HG03558 (cell line): Measurements from ENCODE around the gene HOXD8.

Experiments used
- ATAC-seq: cut with Tn5 transposase; IDR thresholded peaks from one replicate; pipeline ENCODE4 v1.9.1; 2021; ENCODE audit warnings: moderate number of reproducible peaks; ENCODE audit not compliant: unreplicated experiment; ENCODE audit errors: extremely low read depth

Gene HOXD8

GRCh38 chr2:176128982-176129796, at the start of gene HOXD8:
Gene HOXD8, plus strand, starts transcription at chr2:176129705. Its CDS starts 662 bp downstream, at chr2:176130367.
- no peak for ATAC-seq

DNA sequence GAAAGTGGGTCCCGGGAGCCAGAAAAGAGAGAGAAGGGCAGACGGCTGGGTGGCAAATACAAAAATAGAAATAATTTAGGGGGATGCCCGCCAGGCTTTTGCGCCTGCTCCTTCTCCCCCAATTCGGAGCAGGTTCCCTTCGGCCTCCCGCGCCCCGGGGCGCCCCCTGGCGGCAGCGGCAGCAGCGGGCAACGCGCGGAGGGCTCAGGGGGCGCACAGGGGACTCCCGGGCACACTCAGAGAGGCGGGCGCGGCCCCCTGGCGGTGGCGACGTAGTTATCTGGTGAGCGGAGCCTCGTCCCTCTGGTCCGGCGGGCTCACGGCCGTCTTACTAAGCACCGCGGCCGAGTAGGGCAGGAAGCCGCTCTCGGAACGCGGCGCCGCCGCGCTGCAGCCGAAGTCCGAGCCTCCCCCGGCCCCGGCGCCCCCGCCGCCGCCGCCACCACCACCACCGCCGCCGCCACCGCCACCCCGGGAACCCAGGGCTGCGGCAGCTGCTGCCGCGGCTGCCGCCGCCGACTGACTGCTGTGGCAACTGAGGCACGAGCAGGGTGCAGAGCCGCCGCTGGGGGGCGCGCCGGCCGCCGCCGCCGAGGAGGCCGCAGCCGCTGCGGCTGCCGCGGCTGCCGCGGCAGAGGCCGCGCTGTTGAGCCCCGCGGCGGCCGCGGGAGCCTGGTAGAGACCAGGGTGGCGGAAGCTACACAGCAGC, 49.5 kb upstream of the HOXD8 start:
- ATAC-seq = no peak

DNA sequence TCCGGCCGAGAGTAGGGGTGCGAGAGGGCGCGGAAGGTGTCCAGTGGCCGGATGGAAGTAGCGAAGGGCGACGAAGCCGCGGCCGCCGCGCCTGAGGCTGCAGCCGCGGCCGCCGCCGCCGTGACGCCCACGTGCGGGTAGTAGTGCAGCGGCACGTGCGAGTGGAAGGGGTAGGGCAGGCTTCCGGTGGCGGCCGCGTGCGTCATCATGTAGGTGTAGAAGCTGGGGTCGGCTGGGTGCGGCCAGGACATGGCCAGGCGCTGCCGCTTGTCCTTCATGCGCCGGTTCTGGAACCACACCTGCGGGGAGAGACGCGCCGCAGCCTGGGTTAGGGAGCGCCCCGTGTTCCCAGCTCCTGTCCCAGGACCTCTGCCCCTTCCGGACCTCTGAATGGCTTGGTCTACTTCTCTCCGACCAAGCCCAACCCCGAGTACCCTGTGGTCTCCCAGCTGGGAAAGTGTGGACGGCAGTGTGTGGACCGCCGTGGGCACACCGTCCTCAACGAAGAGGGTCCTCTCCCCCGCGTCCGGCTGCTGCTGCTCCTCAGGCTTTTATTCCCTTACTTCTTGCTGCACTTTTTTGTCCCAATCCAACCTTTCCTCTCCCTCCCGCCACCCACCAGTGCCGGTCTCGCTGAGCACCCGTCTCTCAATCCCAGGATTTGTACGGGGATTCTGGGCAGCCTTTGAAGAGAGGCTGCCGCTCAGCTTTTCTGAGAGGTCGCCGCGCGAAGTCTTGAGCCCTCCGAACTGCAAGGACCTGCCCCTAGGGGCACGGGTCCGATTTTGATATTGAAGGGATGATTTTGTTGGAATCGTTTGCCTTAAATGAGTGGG, 48.7 kb upstream of the HOXD8 start:
- ATAC-seq = no peak

DNA sequence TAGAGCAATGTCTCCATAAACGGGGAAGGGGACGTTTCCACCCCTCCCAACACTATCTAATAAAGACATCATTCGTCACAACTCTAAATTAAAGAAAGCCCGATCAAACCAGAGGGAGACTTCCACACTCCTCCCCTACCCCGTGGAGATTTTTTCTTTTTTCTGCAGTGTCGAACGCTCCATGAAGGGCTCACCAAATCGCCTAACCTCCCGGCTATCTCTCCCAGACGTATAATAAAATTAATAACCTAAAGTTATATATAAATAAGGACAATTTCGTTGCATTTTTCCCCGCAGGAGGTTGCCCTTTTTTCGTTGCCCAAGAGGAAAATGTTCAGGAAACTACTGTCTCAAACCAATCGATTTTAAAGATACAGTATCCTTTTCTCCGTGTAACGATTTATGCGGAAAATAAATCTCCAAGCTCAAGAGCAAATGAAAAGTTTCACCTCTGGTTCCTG, 48.1 kb upstream of the HOXD8 start:
- ATAC-seq = no peak

DNA sequence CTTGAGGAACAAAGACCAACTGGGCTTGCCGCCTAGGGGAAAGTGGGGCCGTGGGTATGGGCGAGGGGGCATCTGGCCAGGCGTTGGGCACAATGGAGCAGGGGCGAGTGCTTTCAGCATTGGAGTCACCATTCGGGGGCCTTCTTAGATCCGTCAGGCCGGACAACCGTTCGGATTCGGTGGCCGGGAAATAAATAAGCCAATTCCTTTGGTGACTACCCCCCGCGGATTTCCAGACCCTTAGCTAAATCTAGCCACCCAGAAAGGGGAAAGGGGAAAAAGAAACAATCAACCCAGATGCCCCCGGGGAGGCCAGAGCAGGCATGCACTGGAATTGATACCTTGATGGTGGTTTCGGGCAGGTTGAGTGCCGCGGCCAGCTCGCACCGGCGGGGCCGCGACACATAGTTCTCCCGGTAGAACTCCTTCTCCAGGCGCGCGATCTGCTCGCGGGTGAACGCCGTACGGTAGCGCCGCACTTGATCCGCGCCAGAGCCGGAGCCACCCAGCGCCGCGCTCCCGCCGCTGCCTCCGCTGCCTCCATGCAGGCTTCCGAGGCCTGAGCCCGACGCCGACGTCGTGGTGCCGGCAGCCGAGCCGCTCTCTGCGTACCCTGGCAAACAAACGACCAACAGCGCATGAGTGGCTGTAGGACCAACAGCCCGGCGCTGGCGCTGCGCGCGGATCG, 47.5 kb upstream of the HOXD8 start:
- ATAC-seq = no peak

- ATAC-seq = no peak
Measured at GRCh38 chr2:176082525-176082823, 47.0 kb upstream of the HOXD8 start.

DNA sequence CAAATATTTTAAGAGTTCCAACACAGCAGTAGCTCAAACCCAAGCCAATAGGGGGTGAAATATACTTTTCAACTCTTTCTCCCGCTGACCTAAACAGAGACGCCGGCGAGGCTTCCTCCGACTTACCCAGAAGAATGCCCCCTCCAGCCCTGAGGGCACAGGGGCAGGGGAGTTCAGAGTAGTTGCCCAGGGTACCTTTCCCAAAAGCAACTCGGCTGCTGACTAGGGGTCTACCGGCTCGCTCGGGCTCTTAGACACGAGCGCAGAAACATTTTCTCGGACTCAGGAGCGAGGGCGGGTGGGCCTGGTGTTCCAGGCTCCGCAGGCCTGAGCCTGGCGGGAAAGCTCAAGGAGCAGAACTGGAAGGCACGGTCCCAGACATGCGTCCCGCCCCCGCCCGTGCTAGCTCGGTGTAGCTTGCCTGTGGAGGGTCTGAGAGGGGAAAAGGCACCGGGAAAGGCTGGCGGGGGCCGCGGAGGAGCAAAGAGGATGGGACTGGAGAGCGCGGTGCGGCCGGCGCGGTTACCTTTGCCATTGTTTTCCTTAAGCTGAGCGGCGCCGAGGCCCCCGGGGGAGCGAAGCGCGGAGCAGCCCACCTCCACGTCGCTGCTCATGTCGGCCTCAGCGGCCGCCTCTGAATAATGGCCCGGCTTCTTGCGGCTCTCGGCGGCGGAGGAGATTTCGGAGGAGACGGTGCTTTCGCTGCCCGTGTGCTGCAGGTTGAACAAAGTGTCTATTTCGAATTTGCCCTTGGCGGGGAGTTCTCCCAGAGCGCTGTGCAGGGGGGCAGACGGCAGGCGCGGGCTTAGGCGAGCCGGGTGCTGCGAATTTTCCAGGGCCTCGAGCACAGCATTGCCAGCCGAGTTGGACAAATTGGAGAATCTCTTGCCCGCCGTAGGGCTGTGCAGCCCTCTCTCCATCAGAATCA, 46.4 kb upstream of the HOXD8 start:
- ATAC-seq = no peak

- no peak for ATAC-seq
Measured at GRCh38 chr2:176083796-176084261, 45.7 kb upstream of the HOXD8 start, which contains the start of gene EVX2. Gene EVX2, minus strand, starts transcription at chr2:176083962. Its CDS starts 186 bp downstream, at chr2:176083776.

DNA sequence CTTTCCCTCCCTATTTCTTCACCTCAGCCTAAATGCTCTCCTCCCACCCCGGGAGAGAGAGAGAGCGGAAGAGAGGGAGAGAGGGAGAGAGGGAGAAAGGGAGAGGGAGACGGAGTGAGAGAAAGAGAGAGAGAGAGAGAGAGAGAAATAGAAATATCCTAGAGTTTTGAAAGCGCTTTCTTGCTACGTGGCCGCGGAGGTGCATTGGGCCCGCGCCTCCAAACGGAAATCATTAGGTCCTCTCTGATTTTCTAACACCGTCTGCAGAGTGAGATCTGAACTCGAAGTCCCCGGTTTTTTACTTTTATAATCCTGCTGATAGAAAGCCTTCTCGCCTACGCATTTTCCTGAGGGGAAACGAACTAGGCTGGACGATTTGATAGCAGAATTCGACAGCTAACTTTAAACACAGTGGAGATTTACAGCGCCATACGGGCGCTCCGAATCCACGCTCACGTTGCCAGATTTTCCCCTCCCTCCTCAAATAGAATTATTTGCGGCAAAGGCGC, 44.8 kb upstream of the HOXD8 start:
- ATAC-seq = no peak

DNA sequence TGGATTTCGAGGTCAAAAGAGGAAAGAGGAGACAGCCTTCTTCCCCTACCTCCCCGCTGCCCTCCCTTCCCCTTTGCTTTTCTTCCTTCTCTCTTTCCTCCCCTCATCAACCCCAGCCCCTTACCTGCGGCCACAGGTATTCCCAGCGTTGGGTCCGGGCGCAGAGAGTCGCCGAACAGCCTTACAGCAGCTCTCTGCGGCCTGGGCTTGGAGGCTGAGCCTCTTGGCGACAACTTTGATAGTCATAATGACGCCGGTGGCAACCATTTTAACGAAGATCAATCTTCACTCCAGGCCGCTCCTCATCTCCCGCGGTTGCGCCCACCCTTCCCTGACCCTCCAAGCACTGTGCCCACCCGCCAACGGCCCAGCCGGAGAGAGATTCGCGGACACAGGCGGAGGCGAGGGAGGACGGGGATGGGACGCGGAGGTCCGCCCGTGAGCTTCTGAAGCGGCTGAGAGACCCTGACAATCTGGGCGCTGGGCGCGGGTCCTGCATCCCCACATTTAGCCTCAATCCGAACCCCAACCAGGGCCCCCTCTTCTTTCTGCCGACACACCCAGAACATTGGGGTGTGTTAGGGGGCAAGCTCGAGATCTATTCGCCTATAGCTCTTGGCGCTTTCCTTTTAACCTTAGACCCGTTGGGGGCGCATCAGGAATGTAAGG, 44.3 kb upstream of the HOXD8 start:
- ATAC-seq = no peak

DNA sequence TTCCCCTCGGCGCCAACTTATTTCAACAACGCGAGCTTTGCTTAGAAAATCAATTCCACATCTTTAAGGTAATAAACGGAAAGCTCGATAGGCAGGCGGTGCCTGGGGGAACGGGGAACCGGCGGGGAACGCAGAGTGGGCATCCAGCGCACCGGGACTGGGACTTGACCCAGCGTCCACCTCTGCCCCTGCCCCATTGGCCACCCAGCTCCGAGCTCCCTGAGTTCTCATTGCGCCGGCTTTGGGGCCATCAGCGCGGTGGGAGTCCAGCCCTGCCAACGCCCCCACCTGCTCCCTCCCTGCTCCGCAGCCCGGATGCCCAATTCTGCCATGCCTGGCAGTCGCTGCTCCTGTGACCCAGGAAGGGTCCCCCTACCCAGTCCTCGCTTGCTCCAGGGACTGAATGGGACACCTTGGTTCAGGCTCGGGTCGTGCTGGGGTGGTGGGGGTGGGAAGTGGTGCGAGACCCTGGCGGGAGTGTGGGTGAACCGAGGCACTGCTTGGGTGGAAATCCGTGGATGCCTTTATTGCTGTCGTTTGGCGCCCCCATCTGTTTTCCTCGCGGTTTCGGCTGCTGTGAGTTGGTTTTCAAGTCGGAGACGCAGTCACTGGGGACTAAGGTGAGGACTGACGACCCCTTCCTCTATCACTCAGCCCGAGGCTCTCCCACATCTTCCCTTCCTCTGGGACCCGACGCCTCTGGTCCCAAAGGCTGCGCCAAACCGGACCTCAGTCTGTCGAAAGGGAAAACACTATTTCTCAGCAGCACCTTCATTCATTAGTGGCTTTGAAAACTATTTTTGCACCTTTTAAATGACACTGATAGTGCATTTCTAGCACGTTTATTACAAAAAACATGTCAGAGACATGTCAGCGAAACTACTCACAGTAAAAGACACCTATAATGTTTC, 43.4 kb upstream of the HOXD8 start:
- no peak for ATAC-seq

DNA sequence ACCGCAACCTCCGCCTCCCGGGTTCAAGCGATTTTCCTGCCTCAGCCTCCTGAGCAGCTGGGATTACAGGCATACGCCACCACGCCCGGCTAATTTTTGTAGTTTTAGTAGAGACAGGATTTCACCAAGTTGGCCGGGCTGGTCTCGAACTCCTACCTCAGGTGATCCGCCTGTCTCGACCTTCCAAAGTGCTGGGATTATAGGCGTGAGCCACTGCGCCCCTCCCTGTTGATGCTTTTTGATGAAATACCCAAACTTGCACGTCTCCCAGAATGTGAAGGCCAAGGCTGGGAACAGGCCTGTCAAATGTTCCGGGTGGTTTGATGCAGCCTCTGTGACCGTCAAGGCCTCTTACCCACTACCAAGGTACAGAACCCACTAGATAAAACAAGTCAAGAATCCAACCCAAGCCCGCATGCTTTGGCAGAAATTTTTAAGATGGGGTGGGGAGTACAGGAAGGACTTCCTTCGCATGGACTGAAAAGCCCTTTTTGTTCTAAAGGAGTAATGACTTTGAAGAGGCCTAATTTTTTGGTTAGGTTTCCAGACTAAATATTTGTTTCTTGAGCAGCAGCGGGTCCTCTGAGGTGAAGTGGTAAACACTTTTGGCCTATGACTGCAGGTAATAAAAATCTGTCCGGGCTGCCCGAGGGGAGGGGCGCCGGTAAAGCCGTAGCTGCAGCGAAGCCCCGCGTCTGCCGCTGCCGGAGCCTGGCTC, 42.0 kb upstream of the HOXD8 start:
- ATAC-seq = no peak

DNA sequence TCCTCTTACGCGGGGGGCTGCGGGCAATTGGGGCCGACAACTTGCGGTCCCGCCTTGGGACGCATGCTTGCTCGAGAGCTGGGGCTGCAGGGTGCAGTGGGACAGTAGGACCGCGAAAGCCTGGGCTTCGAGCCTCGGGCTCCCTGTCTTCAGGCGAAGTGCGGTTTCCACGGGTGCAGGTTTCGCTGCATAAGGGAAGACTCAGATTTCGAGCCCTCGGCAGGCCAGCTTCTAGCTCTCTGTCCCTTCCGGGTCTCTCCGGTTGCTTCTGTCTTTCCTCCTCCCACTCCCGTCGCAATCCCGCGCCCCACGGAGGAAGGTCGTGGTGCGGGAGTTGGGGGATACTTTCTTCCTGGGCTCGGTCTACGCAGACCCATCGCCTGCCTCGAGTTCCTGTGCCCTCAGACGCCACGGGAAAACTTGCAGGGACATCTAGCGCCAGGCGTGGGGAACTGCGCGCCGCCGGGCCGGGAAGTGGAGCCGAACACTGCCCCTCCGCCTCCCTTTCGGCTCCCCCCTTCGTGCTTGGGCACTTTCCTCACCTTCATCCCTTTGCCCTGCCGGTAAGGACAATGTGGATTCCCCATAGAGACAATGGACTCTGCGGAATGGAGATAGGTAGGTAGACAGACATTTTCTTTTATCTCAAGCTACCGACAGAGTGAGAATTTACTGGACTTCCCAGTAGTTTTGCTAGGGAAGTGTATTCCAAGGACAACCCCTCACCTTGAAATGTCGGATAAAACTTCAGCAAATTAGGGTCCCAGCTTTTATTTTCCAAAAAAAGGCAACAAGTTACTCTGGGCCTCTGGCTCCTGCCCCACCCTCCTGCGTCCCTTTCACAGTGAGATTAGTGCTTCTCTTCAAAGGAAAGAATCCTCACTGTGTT, 41.2 kb upstream of the HOXD8 start:
- ATAC-seq = no peak

DNA sequence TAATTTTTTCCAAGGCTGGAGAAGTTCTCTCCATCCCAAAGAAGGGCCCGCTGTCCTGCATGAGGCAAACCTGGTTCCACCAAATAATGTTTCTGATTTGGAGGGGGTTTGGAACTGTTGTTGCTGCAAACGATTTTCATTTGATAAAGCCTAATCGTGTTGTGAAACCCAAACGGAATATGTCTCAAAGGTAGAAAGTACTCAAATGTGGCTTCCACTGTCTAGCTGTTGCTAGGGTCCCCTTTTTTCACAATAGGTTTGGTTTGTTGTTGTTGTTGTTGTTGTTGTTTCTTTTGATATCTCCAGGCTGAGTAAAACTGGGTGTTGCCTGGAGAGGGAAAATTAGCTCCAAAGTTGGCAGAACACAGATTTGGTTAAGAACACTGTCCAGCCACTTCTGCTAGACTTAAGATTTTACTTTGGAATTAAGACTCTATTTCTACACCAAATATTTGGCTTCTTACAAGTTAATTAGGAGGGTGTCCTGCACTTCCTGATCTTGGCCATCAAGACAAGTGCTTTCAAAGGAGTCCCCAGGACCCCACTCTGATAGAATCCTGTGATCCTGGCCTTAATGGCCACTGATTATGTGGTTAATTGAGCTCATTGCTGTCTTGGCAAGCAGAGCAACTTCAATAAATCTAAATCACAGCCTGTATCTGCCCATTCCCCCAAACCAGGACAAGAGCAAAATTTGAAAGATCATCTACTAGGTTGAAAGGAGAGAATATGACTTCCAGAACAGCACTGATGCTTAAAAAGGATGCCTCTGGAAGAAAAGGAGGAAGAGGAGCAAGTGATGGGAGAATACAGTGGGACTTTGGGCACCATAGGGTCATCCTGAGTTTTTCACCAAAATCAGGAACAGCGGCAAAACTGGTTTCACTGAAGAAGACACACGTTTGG, 40.3 kb upstream of the HOXD8 start:
- ATAC-seq = no peak
